Measurements from ENCODE around the gene TANC2.
A peak's percentile ranks its signal among the peaks of the same experiment; 100 is the strongest.

- TF ChIP-seq, protein P1, sequence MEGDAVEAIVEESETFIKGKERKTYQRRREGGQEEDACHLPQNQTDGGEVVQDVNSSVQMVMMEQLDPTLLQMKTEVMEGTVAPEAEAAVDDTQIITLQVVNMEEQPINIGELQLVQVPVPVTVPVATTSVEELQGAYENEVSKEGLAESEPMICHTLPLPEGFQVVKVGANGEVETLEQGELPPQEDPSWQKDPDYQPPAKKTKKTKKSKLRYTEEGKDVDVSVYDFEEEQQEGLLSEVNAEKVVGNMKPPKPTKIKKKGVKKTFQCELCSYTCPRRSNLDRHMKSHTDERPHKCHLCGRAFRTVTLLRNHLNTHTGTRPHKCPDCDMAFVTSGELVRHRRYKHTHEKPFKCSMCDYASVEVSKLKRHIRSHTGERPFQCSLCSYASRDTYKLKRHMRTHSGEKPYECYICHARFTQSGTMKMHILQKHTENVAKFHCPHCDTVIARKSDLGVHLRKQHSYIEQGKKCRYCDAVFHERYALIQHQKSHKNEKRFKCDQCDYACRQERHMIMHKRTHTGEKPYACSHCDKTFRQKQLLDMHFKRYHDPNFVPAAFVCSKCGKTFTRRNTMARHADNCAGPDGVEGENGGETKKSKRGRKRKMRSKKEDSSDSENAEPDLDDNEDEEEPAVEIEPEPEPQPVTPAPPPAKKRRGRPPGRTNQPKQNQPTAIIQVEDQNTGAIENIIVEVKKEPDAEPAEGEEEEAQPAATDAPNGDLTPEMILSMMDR (IDR thresholded peaks at IDR 0.05), result peak in 1 of 3 donors; percentile 66
- no peak for TF ChIP-seq POLR2A (IDR thresholded peaks at IDR 0.05)
Measured at GRCh38 chr17:62968445-62968923, 2.4 kb downstream of the TANC2 start.
